ENCODE measurements around the gene CES3. TPM values are rescaled to one million over a fixed set of nuclear protein-coding genes. Genes with fewer than 3 reads are reported as not detected.
A peak's percentile ranks its signal among the peaks of the same experiment; 100 is the strongest.

Gene CES3
- total and polyA plus RNA-seq, 4 donors: 0.19 to 28.3 (median 12.5) TPM

GRCh38 chr16:66924527-66925321, 36.3 kb upstream of the CES3 start:
- Histone ChIP-seq H3K27me3 (ENCODE audit: control insufficient read depth in 4 of 4, insufficient read depth in 4 of 4, low read length in 3 of 4) (no peaks in the 10 kb centered on the region), H3K4me1 (ENCODE audit: control insufficient read depth in 4 of 4, insufficient read depth in 4 of 4, low read length in 3 of 4) (peaks cover 0 to 14% (median 4%) of the 10 kb centered on the region in 4 donors), H3K9me3 (ENCODE audit: control insufficient read depth in 4 of 4, low read length in 3 of 4) (no peaks in the 10 kb centered on the region), H3K4me3 (ENCODE audit: low read depth in 1 of 3, low read length in 3 of 3) (peak overlapping the region in 1 of 3 donors; percentile 27), H3K9ac (ENCODE audit: low read depth in 1 of 2, low read length in 2 of 2) (no peak overlapping the region), H3K36me3 (ENCODE audit: control insufficient read depth in 4 of 4, insufficient read depth in 3 of 4, low read depth in 1 of 4, low read length in 3 of 4) (no peaks in the 10 kb centered on the region), H3K27ac (ENCODE audit: low read depth in 1 of 2, low read length in 2 of 2) (peak overlapping the region in 1 of 2 donors; percentile 19)
- DNase-seq (ENCODE audit: low spot score): no peak
- TF ChIP-seq CTCF (IDR thresholded peaks at IDR 0.05; ENCODE audit: low read depth, low read length, missing input control) (peak; percentile 12), JUND (IDR thresholded peaks at IDR 0.05) (no peak)
- WGBS: 10% methylated on average over 72 of the region's 72 CpGs

GRCh38 chr16:66925322-66925840, 35.7 kb upstream of the CES3 start, which contains the start of gene RRAD:
TSS of gene RRAD (minus strand) at chr16:66925535. CDS start at chr16:66925179, 356 bp downstream.
- peaks cover 2 to 14% (median 6%) of the 10 kb centered on the region in 4 donors for H3K4me1 ChIP-seq (ENCODE audit: control insufficient read depth in 4 of 4, insufficient read depth in 4 of 4, low read length in 3 of 4)
- no peaks in the 10 kb centered on the region for H3K36me3 ChIP-seq (ENCODE audit: control insufficient read depth in 4 of 4, insufficient read depth in 3 of 4, low read depth in 1 of 4, low read length in 3 of 4)
- H3K27me3 ChIP-seq (ENCODE audit: control insufficient read depth in 4 of 4, insufficient read depth in 4 of 4, low read length in 3 of 4): no peaks in the 10 kb centered on the region
- no peak within 1 kb of the TSS for H3K9ac ChIP-seq (ENCODE audit: low read depth in 1 of 2, low read length in 2 of 2)
- DNase-seq (ENCODE audit: low spot score): no peak
- TF ChIP-seq EGR1 (IDR thresholded peaks at IDR 0.05; ENCODE audit: low read depth in 2 of 2): peak in 1 of 2 donors; percentile 23
- no peak for TF ChIP-seq FOXA1 (IDR thresholded peaks at IDR 0.05)
- H3K9me3 ChIP-seq (ENCODE audit: control insufficient read depth in 4 of 4, low read length in 3 of 4): no peaks in the 10 kb centered on the region
- peak within 1 kb of the TSS in 1 of 3 donors; percentile 27 for H3K4me3 ChIP-seq (ENCODE audit: low read depth in 1 of 3, low read length in 3 of 3)
- peak within 1 kb of the TSS in 1 of 2 donors; percentile 19 for H3K27ac ChIP-seq (ENCODE audit: low read depth in 1 of 2, low read length in 2 of 2)
- 15% methylated on average over 42 of the region's 42 CpGs for WGBS

GRCh38 chr16:66926171-66926947, 34.7 kb upstream of the CES3 start:
- WGBS: 52% methylated on average over 5 of the region's 5 CpGs
- Histone ChIP-seq H3K4me3 (ENCODE audit: low read depth in 1 of 3, low read length in 3 of 3) (no peak overlapping the region), H3K4me1 (ENCODE audit: control insufficient read depth in 4 of 4, insufficient read depth in 4 of 4, low read length in 3 of 4) (peaks cover 2 to 14% (median 8%) of the 10 kb centered on the region in 4 donors)
- TF ChIP-seq NR2F2 (IDR thresholded peaks at IDR 0.05): no peak
- no peak for TF ChIP-seq CTCF (IDR thresholded peaks at IDR 0.05; ENCODE audit: low read depth, low read length, missing input control)
- no peak for TF ChIP-seq HNF4G (IDR thresholded peaks at IDR 0.05)
- TF ChIP-seq ZBTB33 (IDR thresholded peaks at IDR 0.05): no peak
- TF ChIP-seq MAX (IDR thresholded peaks at IDR 0.05): no peak
- no peak for TF ChIP-seq RAD21 (IDR thresholded peaks at IDR 0.05)
- TF ChIP-seq FOXA2 (IDR thresholded peaks at IDR 0.05): no peak
- no peak for TF ChIP-seq EGR1 (IDR thresholded peaks at IDR 0.05; ENCODE audit: low read depth in 2 of 2)
- no peak for TF ChIP-seq HNF4A (conservative IDR thresholded peaks at IDR 0.05)
- no peak for TF ChIP-seq RXRA (IDR thresholded peaks at IDR 0.05)
- no peak for TF ChIP-seq SP1 (IDR thresholded peaks at IDR 0.05)
- TF ChIP-seq TAF1 (conservative IDR thresholded peaks at IDR 0.05): no peak
- no peak for TF ChIP-seq REST (IDR thresholded peaks at IDR 0.05)

More at GRCh38 chr16:66926171-66926947, 34.7 kb upstream of the CES3 start:
- H3K27ac ChIP-seq (ENCODE audit: low read depth in 1 of 2, low read length in 2 of 2): no peak overlapping the region
- H3K27me3 ChIP-seq (ENCODE audit: control insufficient read depth in 4 of 4, insufficient read depth in 4 of 4, low read length in 3 of 4): no peaks in the 10 kb centered on the region
- H3K9ac ChIP-seq (ENCODE audit: low read depth in 1 of 2, low read length in 2 of 2): no peak overlapping the region
- H3K9me3 ChIP-seq (ENCODE audit: control insufficient read depth in 4 of 4, low read length in 3 of 4): no peaks in the 10 kb centered on the region
- H3K36me3 ChIP-seq (ENCODE audit: control insufficient read depth in 4 of 4, insufficient read depth in 3 of 4, low read depth in 1 of 4, low read length in 3 of 4): no peaks in the 10 kb centered on the region
- no peak for DNase-seq (ENCODE audit: low spot score)
